GM21723 (cell line): ENCODE results near the gene EPHB3.
"Not testable (repeated sequence)": the region's sequence is repeated elsewhere in the genome, so short reads cannot be mapped to it uniquely, and the experiment has no call there.

Experiments used
- ATAC-seq: cut with Tn5 transposase; IDR thresholded peaks from one replicate; pipeline ENCODE4 v1.9.1; 2021; ENCODE audit warnings: mild to moderate bottlenecking, moderate library complexity; ENCODE audit not compliant: unreplicated experiment

EPHB3 gene

DNA sequence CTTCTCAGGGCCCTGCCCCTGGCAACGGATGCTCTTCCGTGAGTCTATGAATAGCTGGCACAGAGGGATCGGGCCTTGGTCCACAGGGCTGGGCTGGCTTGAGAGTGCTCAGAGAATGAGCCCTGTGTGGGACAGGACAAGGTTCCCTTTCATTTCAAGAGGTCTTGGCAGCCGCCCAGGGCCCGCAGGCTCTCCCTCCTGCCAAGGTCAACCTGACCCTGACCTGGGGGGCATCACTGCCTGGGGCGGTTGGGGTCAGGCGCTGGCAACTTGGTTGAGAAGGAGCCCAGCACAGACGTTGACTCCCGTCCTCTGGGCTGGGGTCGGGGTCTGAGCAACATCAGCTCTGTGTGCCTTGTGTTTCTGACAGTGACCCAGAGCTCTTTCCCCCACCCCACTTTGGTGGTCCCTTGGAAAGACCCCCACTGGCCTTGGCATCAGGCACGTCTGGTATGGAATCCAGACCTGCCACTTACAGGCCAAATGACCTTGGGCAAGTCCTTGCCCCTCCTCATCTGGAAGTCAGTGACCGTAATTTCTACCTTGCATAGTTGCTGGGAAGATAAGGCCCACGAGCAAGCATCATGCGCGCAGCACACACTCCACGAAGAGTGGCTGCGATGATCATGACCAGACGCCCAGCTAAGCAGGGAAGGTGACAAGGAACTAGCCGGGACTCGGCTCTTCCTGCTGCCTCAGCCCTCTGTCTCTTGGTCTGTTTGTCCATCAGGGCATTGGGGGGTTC, 36.4 kb downstream of the EPHB3 start:
- ATAC-seq = no peak

DNA sequence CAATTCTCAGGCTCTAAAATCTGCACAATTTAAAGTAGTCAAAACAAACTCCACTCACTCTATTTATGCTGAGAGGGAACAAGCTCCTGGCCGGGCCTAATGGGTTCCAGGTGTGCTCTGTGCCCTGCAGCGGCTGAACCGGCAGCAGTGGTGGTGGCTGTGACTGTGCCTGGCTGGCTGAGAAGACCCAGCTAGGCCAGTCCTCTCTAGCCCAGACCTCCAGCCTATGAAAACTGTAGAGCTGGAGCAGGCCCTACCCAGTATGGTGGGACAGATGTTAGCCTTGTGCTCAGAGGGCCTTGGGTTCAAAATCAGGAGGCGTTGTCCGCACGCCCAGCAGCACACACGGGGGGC, 37.0 kb downstream of the EPHB3 start:
- ATAC-seq = no peak

DNA sequence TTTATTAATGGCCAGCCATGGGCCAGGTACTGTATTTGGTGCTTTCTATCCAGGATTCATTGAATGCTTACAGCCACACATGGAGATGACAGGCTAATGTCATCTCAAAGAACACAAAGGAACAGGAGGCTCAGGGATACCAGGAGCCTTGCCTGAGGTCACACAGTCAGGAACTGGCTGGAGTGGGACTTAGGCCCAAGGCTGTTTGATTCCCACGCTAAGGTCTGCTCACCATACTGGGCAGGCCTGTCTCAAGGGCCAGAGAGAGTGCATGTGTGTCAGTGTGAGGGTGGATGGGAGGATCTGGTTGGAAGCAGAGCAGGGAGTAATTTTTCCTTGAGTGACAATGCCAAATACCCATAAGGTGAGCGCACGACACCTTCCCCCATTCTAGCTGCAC, 37.6 kb downstream of the EPHB3 start:
- ATAC-seq = no peak

GRCh38 chr3:184600685-184601377, 39.2 kb downstream of the EPHB3 start:
- no peak for ATAC-seq

DNA sequence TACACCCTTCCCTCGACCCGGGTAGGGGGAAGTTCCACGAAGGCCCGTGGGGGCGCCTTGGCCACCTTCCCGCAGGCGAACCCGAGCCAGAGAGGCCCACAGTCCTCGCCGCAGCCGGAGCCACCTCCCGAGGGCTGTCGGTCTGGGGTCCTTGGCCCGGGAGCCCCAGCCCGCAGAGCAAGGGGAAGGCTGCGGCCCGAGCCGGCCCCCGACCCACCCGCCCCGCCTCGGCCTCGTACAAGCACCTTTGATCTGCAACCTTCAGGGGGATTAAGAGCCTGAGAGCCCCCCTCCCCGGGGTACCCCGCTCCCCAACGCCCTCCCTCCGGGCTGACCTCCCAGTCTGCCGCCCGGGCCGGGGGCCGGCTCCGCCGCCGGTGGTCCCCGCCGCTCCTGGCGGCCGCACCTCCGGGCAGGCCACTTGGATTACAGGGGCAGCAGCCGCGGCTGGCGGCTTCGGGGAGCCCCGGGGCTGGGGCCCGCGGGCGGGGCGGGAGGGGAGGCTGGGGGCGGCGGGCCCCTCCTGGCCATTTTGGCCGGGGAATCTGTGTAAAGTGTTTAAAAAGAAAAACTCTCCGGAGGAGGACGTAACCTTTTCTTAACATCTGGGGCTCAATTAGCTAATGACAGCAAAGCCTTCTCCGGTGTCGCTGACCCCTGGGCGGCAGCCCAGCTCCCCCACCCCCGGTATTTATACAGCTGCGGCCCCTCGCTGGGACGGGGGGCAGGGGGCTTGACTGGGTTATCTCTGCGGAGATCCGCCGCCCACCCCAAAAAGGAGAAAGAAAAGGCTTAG, 40.2 kb downstream of the EPHB3 start:
- ATAC-seq = no peak

- no peak for ATAC-seq
Observed at GRCh38 chr3:184602372-184603150, 41.0 kb downstream of the EPHB3 start.

GRCh38 chr3:184603151-184604030, 41.8 kb downstream of the EPHB3 start:
- ATAC-seq = no peak

- no peak for ATAC-seq
Observed at GRCh38 chr3:184604039-184604601, 42.5 kb downstream of the EPHB3 start.

DNA sequence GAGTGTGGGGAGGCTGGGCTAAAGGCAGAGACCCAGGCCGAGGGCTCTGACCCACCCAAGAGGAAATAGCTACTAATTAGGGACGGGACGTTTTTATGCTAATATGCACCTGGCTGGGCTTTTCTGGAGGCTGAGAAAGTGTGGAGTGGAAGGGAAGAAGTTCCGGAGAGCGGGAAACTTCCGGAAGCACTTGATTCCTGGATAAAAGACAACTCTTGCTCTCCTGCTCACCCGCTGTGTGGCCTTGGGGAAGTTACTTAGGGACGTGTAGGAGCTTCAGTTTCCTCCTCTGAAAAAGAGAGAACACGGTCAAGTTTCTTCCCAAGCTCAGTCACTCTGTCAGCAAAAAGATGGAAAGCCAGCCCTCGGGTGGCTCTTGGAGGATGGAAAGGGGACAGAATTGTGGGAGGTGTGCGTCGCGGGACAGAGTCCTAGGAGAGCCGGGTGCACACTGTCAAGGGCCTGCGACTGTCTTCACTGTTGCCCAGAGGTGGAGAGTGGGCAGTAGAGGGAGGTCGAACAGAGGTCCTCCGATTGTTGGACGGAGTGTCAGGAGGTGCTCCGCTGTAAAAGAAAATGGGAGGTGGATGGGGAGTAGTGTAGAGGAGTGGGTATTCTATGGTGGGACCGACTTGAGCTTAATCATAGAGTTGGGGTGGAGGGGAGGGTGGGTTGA, 43.2 kb downstream of the EPHB3 start:
- ATAC-seq = no peak

GRCh38 chr3:184608209-184608608, 46.6 kb downstream of the EPHB3 start:
- ATAC-seq = no peak

DNA sequence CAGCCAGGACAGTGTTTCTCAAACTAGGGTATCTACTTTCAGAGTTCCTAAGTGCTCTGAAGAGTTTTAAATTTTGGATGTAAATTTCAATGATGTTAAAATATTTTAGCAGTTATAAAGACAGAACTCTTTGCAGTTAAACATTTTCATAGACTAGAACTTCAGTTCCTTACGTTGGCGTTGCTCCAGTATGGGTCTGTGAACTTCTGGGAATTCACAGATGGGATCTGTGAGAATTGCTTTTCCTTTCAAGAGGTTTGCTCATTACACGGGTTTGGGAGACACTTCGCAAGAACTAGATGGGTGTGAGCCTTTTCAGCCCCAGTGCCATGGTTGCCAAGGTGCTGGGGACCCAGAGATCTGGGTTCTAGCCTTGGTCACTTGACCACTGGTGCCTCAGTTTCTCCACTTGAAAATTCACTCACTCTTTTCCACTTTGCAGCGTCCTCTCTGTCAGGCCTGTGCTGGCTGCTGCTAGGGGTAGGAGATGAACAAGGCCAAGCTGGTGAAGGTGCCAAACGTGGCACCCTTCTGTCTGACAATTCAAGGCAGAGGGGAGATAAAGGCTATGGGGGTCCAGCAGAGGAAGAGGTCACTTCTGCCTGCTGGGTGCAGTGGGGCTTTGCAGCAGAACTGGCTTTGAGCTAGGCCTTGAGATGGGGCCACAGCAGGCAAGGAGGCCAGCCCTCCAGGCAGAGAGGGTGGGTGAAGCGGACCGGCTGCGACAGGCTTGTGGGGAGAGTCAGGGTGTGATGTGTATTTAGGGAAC, 48.1 kb downstream of the EPHB3 start:
- ATAC-seq = no peak

GRCh38 chr3:184610245-184610871, 48.8 kb downstream of the EPHB3 start:
- ATAC-seq = no peak

- no peak for ATAC-seq
Observed at GRCh38 chr3:184611607-184612281, 50.2 kb downstream of the EPHB3 start.

GRCh38 chr3:184615396-184615795, 53.8 kb downstream of the EPHB3 start:
- no peak for ATAC-seq

- no peak for ATAC-seq
Observed at GRCh38 chr3:184616436-184616835, 54.9 kb downstream of the EPHB3 start.

GRCh38 chr3:184617306-184617705, 55.7 kb downstream of the EPHB3 start:
- ATAC-seq = not testable (repeated sequence)

GRCh38 chr3:184618811-184619210, 57.2 kb downstream of the EPHB3 start:
- no peak for ATAC-seq
